ENCODE results near the gene LMNB1.

- TF ChIP-seq CTCF (IDR thresholded peaks at IDR 0.05) (no peak), MAX (CRISPR knock-in tag; IDR thresholded peaks at IDR 0.05) (0 out of 2 replicates have a peak, but pooled peaks have one; percentile 14), ZNF121 (CRISPR knock-in tag; IDR thresholded peaks at IDR 0.05) (no peak), JUN (CRISPR knock-in tag; IDR thresholded peaks at IDR 0.05) (no peak), SMAD4 (CRISPR knock-in tag; IDR thresholded peaks at IDR 0.05) (no peak), ZNF138 (CRISPR knock-in tag; conservative IDR thresholded peaks at IDR 0.05) (no peak), SP1 (CRISPR knock-in tag; conservative IDR thresholded peaks at IDR 0.05) (no peak)
- TF ChIP-seq, protein P1, sequence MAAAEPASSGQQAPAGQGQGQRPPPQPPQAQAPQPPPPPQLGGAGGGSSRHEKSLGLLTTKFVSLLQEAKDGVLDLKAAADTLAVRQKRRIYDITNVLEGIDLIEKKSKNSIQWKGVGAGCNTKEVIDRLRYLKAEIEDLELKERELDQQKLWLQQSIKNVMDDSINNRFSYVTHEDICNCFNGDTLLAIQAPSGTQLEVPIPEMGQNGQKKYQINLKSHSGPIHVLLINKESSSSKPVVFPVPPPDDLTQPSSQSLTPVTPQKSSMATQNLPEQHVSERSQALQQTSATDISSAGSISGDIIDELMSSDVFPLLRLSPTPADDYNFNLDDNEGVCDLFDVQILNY (CRISPR knock-in tag; IDR thresholded peaks at IDR 0.05): no peak
- TF ChIP-seq, protein P2, sequence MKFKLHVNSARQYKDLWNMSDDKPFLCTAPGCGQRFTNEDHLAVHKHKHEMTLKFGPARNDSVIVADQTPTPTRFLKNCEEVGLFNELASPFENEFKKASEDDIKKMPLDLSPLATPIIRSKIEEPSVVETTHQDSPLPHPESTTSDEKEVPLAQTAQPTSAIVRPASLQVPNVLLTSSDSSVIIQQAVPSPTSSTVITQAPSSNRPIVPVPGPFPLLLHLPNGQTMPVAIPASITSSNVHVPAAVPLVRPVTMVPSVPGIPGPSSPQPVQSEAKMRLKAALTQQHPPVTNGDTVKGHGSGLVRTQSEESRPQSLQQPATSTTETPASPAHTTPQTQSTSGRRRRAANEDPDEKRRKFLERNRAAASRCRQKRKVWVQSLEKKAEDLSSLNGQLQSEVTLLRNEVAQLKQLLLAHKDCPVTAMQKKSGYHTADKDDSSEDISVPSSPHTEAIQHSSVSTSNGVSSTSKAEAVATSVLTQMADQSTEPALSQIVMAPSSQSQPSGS (CRISPR knock-in tag; IDR thresholded peaks at IDR 0.05; ENCODE audit: borderline replicate concordance, low read depth): no peak
Measured at GRCh38 chr5:126858441-126858840, 81.5 kb downstream of the LMNB1 start.

Data from WTC11 (cell line).